CD4-positive, alpha-beta T cell treated with Interferon alpha-2 for 1 hour (primary cell): Measurements from ENCODE around the gene PSMD4.
A peak's percentile ranks its signal among the peaks of the same experiment; 100 is the strongest.
"Not testable (repeated sequence)": the region's sequence is repeated elsewhere in the genome, so short reads cannot be mapped to it uniquely, and the experiment has no call there.

Experiments
- DNase-seq, 2 donors: peaks; one replicate each; pipeline ENCODE4 v3.0.0-alpha.2; 2020 to 2022

The PSMD4 gene

DNA sequence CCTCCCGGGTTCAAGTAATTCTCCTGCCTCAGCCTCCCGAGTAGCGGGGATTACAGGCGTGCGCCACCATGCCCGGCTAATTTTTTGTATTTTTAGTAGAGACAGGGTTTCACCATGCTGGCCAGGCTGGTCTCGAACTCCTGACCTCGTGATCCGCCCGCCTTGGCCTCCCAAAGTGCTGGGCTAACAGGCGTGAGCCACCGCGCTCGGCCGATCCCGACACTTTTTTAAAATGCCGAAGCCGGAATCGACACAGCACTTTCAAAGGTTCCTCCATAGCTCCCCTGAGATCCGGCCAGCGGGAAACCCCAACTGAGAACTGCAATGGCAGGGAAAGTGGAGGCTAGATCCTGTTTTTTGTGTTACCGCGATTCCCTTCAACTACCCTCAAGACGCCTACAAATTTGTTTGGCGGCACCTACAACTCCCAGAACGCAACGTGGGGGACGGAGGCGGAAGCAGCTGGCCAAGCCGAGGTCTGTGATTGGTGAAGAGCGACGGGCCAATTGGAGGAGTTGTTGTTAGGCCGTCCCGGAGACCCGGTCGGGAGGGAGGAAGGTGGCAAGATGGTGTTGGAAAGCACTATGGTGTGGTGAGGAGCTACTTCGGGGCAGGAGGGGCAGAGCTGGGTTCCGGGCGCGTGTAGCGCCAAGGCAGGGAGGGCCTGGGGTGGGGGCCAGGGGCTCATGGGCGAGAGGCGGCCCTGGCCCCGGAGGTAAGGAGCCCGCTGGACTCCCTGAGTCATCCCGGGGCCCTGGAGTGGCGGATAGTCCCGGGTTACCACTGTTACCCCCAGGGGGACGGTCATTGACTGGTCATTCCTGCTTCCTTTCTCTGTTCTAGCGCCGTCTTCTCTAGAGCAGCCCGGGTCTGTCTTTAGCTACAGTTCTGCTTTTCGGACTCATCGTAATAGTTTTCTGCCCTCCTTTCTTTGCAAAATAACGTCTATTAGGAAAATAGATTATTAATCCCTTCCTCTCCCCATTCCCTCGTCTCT, at the start of gene PSMD4:
PSMD4 (plus strand) TSS at position 518 of the 997 bp plus-strand sequence; CDS start at position 567, 49 bp downstream.
- DNase-seq: peak; percentile 96 to 97

DNA sequence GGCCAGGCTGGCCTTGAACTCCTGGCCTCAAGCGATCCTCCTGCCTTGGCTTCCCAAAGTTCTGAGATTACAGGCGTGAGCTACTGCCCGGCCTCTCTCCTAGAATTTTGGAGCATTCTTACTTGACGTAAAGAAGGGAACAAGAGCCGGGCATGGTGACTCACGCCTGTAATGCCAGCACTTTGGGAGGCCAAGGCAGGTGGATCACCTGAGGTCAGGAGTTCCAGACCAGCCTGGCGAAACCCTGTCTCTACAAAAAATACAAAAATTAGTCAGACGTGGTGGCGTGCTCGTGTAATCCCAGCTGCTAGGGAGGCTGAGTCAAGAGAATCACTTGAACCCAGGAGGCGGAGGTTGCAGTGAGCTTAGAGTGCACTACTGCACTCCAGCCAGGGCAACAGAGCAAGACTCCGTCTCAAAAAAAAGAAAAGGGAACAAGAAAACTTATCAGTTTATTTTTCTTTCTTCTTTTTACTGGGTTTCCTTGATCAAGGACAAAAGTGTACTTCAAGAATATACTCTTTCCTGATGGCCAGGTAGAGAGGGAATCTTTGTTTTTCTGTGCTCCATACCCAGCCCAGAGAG, 49.1 kb upstream of the PSMD4 start:
- not testable (repeated sequence) for DNase-seq

DNA sequence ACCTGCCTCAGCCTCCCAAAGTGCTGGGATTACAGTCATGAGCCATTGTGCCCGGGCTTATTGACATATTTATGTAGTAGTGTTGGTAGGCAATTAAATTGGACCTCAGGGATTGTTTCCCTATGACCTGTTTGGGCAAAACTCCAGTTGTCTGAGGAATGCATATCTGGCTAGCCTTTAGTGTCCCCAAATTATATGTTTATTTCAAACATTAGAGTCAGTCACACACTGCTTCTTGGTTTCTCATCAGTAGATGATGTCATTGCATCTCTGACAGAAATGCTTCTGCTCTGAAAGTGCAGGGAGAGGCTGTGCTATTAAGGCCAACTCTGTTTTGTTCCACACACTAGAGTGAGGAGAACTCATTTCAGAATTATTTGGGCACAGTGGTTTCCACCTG, 43.7 kb upstream of the PSMD4 start:
- DNase-seq: no peak

- no peak for DNase-seq
Measured at GRCh38 chr1:151211972-151212705, 42.4 kb upstream of the PSMD4 start.

DNA sequence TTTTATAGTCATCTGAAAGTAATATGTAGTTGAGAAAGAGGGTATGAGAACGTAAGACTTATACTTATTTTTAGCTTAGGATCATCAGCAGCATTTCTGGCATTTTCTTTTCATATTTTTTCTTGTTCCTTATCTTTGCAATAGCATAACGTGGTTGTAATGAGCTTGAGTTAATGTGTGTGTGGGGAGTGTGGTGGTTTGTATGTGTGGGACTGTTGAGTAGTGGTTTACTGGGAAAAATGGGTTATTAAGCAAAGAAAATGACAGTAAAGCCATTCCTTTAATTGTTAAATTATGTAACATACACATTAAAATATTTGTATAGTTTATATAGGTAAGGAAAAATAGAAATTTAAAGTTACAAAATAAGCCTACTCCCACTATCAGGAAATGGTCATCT, 41.0 kb upstream of the PSMD4 start:
- no peak for DNase-seq

GRCh38 chr1:151221616-151222015, 32.9 kb upstream of the PSMD4 start:
- DNase-seq: no peak

GRCh38 chr1:151222130-151222529, 32.4 kb upstream of the PSMD4 start:
- DNase-seq: no peak

DNA sequence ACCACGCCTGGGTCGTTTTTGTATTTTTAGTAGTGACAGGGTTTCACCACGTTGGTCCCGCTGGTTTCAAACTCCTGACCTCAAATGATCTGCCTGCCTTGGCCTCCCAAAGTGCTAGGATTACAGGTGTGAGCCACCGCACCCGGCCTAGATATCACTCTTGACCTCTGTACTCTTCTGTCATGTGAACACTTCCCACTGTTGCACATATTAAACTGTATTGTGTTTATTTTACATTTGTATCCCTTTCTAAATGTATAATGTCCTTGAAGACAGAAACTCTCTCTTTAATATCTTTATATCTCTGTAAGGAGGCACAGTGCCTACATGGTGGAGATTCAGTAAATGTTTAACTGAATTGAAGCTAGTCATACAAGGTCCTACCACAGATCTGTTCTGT, 19.3 kb upstream of the PSMD4 start:
- no peak for DNase-seq

GRCh38 chr1:151237678-151238466, 16.7 kb upstream of the PSMD4 start:
- DNase-seq: no peak

DNA sequence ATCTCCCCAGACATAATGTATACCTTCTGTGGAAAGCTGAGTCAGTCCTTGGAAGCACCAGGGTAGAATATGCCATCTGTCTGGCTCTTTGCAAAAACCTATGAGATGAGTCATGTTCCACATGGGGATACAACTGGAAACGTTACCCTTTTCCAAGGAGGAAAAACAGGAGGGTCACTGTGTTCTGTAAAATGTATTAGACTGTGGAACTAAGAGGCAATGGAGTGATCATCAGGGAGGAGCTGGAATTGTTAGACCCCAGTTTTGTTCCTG, 16.1 kb upstream of the PSMD4 start:
- DNase-seq: no peak

GRCh38 chr1:151242442-151242841, 12.1 kb upstream of the PSMD4 start:
- DNase-seq: no peak

- DNase-seq: no peak
Measured at GRCh38 chr1:151243683-151244216, 10.8 kb upstream of the PSMD4 start.

DNA sequence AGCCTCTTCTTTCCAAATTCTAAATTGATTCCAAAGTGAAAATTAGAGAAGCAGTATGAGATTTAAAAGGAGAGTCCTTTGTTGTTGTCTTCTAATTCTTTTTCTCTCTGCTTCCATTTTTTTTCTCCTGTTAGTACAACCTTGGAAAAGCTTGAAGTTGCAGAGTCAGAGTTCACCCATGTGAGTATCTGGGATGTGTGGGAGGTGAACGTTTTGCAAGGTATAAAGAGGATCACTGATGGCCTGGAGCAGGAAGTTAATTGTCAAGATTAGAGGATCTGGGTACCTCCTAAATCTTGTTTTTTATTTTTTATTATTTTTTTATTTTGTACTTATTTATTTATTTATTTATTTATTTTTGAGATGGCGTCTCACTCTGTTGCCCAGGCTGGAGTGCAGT, 7.7 kb upstream of the PSMD4 start:
- DNase-seq: no peak

- peak; percentile 75 to 81 for DNase-seq
Measured at GRCh38 chr1:151251656-151252470, 2.7 kb upstream of the PSMD4 start.

DNA sequence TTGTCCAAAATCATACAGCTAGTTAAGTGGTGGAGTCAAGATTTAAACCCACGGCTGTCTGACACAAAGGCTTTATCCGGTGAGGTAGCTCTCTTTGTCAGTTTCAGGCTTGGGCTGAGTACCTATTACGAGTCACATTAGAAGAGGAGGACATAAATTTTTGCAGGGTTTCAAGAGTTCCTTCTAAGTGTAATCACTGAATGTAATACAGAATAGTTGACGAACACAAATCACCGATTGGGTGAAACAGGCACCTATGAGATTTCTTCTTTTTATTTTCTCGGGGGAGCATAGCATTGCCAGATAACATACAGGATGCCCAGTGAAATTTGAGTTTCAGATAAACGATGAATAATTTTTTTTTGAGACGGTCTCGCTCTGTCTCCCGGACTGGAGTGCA, 847 bp downstream of the PSMD4 start:
- no peak for DNase-seq

DNA sequence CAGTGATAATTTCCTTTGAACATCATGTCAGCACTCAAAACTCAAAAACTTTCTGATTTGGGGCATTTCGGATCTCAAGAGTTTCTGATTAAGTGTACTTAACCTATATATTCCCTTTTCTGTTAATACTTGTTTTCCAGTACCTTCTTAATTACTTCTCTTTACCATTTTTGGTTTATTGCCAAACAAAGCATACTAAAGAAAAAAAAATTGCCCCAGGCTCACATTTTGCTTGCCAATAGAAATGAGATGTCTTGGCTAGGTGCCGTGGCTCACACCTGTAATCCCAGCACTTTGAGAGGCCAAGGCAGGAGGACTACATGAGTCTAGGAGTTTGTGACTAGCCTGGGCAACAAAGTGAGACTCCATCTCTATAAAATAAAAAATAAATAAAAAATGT, 4.8 kb downstream of the PSMD4 start:
- DNase-seq: no peak

GRCh38 chr1:151265446-151266236, 11.1 kb downstream of the PSMD4 start:
- no peak for DNase-seq

GRCh38 chr1:151266315-151266714, 11.8 kb downstream of the PSMD4 start:
- DNase-seq: no peak

GRCh38 chr1:151266821-151267220, 12.3 kb downstream of the PSMD4 start:
- no peak for DNase-seq

DNA sequence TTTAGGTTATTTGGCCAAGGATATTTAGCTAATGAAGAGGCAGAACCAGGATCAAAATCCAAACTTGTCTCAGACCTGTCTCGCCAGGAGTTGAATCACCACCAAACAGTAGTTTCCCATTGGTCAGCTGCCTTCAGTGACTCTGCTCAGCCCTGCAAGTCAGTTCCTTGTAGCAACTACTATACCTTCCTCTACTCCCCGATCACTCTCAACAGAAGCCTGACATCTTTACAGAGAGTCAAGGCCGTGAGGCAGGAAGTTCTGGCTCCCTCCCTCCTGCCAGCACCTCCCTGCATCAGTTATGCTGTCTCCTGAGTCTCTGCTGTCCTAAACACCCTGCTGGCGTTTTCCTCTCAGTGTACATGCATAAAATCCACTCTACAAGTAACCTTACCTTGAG, 13.2 kb downstream of the PSMD4 start:
- no peak for DNase-seq

- no peak for DNase-seq
Measured at GRCh38 chr1:151273924-151274466, 19.5 kb downstream of the PSMD4 start.
